NCI-H146 treated with DMSO at 0.1 percent for 48 hours (cell line): Measurements from ENCODE around the gene UBAC1.
"Not testable (repeated sequence)": the region's sequence is repeated elsewhere in the genome, so short reads cannot be mapped to it uniquely, and the experiment has no call there.

Source experiments
- DNase-seq: peaks from one replicate; lab custom pipeline; 2025; ENCODE audit not compliant: unreplicated experiment; lab: John Stamatoyannopoulos, UW

The UBAC1 gene

DNA sequence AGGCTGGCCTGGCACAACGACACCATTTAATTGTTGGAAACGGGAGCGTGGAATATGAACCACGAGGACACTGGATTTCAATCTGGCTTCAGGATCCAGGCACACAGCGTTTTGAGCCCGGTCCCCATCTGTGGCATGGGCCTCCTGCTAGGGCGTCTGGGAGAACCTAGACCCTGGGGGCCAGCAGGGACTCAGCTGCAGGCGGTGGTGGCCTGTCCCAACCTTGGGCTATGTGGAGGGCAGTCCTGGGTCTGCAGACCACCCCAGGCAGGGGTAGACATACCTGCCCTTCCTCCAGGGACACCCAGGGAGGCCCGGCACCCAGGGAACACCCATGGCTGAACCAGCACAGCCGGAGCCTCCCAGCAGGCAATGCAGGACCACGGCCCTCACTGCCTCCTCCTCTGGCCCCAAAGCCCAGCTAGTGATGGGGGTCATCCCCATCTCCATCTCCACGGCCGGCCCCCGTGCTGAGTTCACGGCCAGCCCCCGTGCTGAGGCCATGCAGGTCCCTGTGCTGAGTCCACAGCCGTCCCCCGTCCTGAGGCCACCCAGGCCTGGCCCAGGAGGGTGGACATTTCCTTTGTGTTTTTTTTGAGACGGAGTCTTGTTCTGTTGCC, 18.5 kb upstream of the UBAC1 start:
- no peak for DNase-seq

DNA sequence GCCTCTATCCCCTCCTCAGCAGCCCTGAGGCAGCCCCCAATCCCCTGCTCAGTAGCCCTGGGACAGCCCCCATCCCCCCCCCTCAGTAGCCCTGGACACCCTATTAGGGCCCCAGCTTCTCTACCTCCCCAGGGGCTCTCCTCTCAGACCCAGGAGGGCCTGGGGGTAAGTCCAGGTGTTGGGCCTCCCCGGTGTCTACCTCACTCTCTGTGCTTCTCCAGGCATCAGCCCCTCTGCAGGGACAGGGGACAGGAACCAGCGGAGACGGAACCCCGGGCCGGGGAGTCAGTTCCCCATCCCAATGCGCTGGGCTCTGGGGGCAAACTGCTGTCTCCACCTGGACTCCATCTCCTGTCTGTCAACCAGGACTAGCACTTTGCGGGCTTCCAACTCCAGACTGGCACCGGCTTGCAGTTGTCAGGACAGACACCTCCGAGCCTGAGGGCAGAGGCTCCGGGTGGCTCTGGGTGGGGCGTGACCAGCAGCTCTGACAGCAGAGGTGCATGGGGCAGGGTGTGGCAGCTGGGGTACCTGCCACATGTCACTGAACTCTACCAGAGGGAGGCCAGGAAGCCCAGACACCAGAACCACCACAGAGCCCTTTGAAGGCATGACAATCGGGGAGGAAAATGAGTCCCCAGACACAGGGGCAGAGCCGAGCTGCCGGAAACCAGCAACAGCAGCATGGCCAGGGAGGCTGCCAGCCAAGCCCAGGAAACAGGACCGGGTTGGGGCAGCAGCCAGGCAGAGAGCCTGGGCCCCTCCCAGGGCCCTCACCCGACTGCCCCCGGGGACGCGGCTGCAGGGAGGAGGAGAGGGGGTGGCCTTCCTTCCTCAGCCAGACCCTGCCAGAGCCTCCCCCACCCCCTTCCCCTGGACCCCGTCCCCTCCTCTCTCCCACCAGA, 17.7 kb upstream of the UBAC1 start:
- DNase-seq = no peak

DNA sequence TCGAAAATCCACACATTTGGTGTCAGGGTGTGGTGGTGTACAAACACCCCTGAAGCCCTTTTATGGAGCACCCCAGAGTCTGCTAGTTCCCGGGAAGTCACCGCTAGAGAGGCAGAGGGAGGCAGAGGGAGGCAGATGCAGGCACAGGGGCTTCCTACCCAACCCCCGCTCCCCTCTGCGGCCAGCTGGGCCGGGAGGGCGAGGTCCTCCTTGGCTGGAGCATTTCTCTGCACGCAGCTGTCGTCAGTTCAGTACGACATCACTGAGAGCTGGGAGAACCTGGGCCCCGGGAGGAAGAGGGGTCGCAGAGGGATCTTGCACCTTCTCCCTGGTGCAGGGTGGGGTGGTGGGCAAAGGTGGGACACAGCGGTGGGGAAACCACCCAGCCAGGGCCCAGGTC, 15.8 kb upstream of the UBAC1 start:
- DNase-seq = no peak

DNA sequence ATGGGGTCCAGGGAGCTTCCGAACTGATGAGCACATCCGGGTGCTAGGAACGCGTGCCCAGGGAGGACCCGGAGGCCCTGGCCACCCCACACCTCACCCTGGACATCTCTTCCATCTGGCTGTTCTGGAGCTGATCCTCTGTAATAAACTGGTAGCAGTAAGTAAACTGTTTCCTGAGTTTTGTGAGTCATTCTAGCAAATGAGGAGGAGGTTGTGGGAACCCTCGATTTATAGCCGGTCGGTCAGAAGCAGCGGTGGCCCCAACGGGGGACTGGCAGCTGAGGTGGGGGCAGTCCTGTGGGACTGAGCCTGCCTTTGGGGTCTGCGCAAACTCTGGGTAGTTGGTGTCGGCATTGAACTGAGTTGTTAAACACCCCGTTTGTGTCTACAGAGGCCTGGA, 15.4 kb upstream of the UBAC1 start:
- DNase-seq = no peak

DNA sequence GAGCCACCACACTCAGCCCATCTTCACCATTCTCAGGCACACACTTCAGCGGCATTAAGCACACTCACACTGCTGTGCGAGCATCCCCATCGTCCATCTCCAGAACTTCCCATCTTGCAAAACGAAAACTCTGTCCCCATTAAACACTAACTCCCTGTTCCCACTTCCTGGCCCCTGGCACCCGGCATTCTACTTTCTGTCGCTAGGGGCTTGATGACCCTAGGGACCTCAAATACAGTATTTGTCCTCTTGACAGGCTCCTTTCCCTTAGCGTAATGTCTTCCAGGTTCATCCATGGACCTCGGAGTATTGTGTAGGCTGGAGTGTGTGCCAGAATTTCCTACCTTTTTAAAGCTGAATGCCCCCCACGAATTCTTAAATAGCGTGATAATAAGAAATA, 14.7 kb upstream of the UBAC1 start:
- DNase-seq = no peak

DNA sequence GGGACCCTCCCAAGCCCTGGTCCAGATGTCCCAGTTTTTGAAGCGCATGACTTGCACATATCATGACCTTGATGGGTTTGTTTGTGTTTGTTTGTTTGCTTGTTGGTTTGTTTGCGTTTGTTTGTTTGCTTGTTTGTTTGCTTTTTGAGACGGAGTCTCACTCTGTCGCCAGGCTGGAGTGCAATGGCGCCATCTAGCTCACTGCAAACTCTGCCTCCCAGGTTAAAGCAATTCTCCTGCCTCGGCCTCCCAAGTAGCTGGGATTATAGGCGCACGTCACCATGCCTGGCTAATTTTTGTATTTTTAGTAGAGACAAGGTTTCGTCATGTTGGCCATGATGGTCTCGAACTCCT, 13.0 kb upstream of the UBAC1 start:
- no peak for DNase-seq

DNA sequence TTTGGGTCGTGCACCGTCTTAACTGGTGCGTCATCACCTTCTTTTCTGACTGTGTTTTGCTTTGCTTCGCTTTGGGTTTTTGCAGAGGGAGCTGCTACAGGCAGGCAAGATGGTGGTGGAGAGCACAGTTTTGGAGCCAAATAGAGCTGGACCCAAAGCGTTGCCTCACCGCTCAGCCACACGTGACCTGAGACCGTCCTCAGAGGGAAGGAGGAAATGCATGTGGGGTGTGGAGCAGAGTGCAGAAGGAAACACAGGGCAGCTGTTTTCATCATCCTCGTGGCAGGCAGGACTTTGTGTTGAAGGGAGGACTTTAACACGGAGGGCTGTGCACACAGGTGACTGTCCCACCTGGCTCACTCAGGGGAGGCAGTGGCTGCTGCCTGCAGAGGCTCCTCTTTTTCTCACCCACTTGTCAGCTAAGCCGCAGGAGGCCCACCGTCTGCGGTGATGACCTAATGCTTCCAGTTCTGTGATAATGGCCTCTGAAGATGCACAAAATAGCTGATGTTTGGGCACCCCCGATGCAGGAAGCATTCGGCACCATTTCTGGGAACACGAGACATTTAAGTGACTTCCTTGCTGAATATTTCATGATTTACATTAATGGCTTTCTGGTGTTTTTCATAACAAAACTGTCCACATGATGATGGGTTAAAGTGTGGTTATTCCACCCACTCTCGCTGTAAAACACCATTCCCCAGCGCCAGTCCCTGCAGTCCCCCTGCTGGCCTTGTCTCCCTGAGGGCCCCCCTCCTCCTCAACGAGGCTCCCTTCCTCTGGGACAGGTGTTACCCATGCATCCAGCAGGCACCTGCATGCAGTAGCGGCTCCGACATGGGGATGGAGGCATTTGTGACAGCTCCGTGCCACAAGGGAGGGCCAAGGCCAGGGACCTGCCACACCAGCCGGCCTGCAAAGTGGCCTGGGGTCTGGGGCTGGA, 12.4 kb upstream of the UBAC1 start:
- DNase-seq = no peak

DNA sequence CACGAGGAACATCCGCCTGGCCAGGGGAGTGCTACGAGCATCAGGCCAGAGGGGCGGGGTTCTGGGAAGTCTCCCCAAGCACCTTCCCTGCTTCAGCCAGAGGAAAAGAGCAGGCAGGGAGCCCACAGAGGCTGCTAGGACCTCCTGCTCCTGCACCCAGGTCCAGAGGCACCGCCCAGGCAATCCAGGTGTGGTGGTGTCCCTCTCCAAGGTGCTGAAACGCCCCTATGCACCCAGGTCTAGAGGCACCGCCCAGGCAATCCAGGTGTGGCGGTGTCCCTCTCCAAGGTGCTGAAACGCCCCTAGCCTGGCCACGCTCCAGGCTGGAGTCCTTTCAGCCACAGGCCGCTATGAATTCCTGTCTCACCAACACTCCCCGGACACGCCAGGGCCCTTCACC, 10.7 kb upstream of the UBAC1 start:
- DNase-seq = no peak

DNA sequence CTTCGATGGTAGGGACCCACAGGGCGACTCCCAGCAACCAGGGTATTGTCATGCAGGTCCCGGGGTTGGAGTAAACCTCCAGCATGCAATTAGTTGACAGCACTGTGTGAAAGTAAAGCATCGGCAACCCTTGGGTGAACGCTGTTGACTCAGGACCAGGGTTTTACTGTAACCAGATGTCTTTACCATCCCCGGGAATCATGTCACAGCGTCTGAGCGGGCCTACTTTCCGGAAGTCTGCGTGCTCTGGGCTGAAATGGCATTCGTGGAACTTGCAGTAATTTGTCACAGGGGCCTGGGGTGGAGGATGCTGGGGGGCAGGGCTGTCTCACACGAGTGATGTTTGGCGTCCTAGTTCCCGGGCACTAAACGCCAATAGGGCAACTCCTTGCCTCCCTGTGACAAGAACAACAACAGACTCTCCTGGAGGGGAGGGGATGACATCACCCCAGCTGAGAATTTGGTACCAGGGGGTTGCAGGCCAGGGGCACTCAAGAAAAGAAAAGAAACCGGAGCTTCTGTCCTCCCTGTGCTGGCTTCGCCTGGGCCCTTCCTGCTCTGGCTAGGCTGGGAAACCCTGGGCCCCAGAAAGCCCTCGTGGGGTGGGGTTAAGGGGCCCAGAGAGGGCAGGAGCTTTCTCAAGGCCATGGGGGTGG, 10.1 kb upstream of the UBAC1 start:
- no peak for DNase-seq

DNA sequence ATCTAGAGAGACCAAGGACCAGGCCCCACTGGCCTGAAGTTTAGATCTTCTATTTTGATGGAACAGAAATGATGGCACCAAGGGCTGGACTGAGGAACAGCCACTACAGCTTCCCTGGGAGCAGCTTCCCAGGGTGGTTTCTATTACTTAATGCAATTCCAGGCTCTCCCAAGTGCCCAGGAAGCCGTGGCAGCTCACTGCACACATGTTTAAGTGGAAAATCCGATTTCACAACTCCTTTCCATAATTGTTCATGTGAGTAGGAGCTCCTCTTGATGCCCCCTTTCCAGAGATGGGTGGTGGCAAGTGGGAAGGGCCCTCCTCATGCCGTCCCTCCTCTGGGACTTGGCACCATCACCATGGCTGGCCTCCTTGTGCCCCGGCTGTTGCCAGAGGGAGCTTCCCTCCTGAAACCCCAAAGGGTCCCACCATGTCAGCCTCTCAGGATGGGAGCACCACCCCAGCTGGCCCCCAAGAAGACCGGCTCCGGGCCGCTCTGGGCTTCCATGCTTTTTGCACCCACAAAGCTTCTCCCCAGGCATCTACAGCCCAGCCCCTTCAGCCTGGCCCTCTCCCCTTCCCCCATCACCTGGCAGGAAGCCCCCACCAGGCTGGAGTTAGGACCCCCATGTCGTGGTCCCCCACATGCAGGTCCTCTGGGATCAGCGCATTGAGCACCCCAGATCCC, 9.1 kb upstream of the UBAC1 start:
- DNase-seq = no peak

DNA sequence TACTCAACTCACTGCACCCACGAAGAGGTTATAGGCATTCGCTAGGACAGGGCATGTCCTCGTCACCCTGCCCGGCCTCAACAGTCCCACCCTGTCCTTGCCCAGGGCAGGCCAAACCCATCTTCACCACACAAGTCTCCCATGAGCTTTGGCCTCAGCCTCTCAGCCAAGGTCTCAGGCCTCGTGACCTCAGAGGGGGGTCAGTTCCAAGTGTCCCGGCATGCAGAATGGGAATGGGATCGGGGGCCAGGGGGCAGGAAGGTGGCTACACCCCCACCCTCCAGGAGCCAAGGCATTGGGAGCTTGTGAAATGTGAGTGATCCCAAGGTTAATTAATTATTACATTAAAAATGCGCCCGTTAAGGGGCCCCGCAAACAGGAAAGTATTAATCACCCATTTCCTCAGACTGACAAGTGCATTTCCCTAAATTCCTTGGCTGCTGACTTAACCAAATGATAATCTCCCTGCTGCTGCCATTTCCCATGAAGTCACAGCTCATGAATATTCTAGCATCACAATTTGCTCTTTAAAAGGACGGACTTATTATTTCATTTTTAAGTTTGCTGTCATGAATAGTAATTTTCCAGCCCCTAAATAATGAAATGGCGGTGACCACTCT, 8.0 kb upstream of the UBAC1 start:
- DNase-seq = no peak

DNA sequence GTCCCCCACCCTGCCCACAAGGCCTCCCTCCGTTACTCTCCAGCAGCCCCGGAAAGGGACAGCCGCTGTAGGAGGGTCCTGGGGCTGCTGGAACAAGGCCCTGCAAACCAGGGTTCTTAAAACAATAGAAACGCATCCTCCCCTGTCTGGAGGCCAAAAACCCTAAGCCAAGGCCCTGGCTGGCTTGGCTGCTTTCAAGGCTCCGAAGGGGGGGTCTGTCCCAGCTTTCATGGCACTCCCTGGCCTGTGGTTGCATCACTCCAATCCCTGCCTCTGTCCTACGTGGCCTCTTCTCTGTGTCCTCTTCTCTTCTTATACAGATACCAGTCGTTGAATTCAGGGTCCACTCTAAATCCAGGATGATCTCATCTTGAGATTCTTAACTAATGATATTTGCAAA, 7.4 kb upstream of the UBAC1 start:
- no peak for DNase-seq

DNA sequence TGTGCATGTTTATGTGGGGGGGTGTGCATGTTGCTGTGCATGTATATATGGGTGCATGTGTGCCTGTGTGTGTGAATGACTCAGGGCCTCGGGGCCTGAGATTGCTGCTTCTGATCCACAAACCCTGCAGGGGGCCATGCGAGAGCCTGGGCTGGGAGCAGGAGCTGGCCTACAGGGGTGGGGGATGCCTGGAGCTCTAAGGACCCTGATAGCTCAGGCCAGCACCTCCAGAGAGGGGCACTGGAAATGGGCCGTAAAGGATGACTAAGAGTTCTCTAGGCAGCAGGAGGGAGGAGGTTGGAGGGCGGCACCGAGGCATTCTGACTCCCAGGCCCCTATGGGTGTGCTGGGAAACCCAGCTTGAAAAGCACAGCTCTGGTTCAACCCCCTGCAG, 6.9 kb upstream of the UBAC1 start:
- DNase-seq = no peak

DNA sequence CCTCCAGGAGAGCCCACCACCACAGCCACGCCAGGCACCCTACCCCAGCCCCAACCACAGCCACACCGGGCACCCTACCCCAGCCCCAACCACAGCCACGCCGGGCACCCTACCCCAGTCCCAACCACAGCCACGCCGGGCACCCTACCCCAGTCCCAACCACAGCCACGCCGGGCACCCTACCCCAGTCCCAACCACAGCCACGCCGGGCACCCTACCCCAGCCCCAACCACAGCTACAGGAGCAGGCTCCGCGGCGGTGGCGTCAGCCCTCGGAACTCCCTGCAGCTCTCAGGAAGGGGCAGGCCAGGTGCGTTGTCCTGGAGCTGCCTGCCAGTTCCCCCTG, 5.7 kb upstream of the UBAC1 start:
- DNase-seq = not testable (repeated sequence)

DNA sequence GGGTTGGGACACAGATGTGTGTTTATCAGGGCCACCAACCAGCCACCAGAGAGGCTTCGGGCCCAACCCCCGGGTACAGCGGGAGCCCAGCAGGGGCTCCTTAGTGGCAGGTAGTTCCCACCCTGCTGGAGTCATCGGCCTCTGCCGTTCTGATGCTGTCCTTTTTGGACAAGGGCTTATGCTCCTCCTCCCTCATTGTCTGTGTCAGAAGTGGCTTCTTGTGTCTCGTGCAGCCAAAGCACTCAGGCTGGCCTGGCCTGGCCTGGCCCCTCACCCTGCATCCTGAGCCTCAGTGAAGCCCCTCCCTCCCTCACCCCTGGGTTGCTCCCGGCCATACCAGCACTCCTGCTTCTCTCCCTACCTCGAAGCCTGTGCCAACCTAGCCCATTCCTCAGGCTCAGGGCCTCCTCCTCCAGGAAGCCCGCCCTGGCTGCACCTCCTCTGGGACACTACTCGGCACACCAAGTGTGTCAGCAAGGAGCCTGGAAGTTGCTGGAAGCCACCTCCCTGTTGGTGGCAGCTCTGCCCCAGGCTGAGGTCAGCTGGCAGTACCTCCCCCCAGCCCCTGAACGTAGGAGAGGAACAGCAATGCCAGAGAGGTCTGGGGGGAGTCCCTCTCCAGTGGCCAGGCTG, 4.1 kb upstream of the UBAC1 start:
- DNase-seq = no peak

DNA sequence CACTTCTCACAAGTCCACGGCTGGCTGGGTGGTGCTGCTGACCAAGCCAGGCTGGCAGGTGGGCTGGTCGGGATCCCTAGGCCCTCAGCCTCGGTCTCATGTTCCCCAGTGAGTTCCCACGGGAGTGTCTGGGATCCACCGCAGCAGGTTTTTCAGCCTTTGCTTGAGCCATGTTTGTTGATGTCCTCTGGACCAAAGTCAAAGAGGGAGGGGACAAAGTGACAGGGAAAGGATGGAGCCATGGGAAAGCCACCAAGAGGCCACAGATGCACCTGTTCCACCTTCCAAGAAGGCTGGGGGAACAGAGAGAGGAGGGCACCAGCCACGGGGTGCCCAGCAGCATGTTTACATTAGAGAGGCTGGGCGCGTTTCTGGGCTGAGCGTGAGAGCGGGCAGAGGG, 2.8 kb upstream of the UBAC1 start:
- no peak for DNase-seq

DNA sequence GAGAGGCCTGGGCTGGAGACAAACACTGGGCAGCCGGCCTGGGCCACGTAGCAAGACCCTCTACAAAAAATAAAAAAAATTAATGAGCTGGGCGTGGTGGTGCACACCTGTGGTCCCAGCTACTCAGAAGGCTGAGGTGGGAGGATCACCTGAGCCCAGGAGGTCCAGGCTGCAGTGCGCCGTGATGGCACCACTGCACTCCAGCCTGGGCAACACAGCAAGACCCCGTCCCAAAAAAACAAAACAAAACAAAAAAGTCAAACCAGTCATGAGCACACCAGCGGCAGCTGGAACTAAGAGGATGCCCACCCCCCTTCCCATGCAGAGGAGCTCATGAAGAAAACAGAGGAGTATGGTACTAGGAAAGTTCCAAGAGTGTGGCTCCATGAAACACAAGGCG, 2.2 kb upstream of the UBAC1 start:
- DNase-seq = no peak

DNA sequence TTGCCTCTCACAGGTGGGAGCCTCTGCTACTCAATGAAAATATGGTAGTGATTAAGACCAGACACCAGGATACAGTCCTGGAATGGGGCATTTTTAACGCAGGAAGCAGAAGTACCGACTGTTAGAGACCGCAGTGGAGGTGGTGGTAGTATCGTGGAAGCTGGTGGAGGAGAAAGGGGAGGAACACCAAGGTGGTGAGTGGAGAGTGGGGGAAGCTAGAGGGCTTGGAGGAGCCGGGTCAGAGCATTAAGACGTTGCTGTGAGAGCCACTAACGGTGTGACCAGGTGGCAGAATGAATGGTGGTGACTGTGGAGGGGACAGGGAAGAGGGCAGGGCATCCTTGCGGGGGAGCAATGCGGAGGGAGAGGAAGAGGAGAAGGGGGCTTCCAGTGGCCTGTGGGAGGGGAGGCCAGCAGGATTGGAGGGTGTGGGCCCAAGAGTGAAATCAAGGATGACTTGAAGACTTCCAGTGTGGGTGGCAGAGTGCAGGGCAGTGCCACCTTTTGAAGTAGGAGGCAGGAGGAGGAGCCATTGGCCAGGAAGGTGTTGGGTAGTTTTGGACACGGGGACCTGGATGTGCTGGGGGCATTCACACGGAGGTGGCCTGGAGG, 1.6 kb upstream of the UBAC1 start:
- DNase-seq = no peak
